Non-pigmented ciliary epithelial cell (primary cell): ENCODE data around the gene RASA2.

Source experiments
- DNase-seq: peaks from one replicate; pipeline ENCODE4 v3.0.0-alpha.2; 2010; ENCODE audit warnings: low read depth

RASA2 gene

DNA sequence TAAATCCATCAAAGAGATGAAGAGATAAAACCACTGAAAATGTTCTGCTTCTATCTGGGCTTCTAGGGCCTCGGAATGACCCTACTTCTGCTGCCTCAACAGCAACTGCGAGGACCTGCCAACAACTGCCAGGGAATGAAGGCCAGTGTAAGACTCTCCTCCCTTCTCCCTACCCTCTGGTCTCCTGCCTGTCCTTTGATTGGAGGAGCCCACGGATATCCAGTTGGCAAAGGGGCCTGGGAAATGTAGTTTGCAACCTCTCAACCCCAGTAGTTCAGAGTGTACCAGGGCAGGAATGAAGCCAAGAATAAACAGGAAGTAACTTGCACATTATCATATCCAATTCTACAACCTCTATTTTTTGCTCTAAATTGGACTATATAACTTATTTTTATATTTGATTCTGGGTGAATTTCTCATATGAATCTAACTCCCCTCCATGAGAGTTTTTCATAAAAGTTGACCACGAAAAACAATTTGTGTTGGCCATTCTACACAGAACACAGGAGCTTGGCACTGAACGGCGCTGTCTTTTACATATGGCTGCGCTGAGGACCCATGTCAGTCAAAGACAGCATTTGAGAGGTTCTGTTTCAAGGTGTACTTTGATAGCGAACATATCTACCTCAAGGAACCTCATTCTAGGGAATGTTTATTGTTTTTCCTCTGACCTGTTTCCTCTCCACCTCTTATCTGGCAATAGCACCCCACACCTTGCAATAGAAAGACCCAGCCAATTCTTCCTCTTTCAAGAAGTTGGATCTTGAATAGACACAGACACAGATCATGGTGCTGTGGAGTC, 160.1 kb downstream of the RASA2 start:
- no peak for DNase-seq

DNA sequence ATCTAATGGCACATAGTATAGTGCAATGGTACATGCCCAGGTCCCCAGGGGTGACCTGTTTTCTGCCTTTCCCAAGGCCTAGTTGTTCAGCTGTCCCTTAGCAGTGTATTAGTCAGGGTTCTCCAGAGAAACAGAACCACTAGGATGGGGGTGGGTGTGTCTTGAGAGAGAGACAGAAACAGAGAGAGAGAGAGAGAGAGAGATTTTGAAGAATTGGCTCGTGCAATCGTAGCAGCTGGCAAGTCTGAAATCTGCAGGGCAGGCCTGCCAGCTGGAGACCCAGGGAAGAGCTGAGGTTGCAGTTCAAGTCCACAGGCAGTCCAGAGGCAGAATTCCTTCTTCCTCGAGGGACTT, 160.7 kb downstream of the RASA2 start:
- DNase-seq: no peak

DNA sequence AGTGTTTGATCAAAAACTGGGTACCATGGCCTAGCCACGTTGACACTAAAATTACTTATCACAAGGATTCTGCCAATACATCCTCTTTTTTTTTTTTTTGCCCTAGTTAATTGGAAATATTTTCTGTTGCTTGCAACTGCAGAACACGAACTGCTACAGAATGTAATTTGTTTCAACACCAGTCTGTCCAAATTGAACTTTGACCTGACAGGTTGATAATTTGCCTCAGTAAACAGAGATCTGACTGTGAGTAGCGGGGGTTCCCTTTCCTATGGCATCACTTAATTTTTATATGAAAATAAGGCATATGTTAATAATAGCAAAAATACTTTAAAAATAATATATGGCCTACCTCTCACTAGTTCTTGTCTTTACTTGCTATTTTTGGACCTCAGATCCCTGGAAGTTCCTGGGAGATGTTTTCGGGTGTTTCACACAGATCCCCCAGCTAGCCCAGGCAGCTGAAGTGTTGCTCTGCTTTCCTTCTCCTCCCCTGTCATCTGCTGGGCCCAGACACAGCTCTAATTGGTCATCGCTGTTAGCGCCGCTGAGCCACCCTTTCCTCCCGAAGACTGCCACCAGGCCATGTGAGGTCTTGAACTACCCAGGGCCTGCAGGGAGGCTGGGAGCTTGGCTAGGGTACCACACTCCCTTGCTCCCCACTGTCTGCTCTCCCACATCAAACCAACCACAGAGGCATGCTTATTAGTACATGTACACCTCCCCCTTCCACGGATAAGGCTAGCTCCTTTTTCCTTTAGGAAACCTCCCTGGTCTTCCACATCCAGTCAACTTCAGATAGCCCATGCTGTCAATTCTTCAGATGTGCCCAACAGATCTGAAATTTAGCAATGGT, 161.5 kb downstream of the RASA2 start:
- DNase-seq: no peak

DNA sequence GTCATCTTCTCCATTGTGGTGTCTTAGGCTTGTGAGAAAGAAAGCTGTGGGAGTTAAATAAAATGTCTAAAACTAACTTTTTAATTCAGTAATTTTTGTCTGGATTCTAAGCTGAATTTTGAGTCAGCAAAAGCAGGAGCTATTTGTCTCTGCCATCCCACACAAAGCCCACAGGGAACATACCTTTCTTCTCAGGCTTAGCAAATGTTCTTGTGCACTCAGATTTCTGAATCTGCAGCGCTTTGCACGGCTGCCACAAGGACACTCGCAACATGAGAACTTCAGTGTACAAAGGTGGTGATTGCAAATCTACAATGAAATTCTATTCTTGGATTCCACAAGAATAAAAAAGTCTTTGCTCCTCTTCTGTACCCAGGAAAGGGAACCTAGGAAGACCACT, 163.0 kb downstream of the RASA2 start:
- no peak for DNase-seq

- no peak for DNase-seq
Measured at GRCh38 chr3:141650783-141651182, 164.0 kb downstream of the RASA2 start.

DNA sequence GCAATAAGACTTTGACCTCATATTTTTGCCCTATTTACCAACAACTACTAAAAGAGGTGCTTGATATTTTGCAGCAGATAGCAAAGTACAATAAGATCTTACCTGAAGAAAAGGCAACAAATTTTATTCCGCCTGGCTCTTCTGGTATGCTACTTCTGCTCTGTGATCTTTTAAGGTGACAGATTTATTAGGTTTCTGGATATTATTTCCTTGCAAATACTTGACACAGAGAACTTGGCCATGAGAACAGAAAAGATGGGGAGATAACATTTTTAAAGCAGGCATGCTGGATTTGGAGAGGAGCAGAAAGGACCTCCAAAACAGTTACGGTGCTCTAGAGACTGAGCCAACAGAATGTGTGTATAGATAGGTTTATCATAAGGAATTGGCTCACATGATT, 164.6 kb downstream of the RASA2 start:
- no peak for DNase-seq

GRCh38 chr3:141652349-141652748, 165.5 kb downstream of the RASA2 start:
- no peak for DNase-seq

- no peak for DNase-seq
Measured at GRCh38 chr3:141653847-141654246, 167.0 kb downstream of the RASA2 start.

GRCh38 chr3:141655801-141656200, 169.0 kb downstream of the RASA2 start:
- no peak for DNase-seq

GRCh38 chr3:141656771-141657170, 169.9 kb downstream of the RASA2 start:
- peak; percentile 8 for DNase-seq

- no peak for DNase-seq
Measured at GRCh38 chr3:141657516-141657915, 170.7 kb downstream of the RASA2 start.

DNA sequence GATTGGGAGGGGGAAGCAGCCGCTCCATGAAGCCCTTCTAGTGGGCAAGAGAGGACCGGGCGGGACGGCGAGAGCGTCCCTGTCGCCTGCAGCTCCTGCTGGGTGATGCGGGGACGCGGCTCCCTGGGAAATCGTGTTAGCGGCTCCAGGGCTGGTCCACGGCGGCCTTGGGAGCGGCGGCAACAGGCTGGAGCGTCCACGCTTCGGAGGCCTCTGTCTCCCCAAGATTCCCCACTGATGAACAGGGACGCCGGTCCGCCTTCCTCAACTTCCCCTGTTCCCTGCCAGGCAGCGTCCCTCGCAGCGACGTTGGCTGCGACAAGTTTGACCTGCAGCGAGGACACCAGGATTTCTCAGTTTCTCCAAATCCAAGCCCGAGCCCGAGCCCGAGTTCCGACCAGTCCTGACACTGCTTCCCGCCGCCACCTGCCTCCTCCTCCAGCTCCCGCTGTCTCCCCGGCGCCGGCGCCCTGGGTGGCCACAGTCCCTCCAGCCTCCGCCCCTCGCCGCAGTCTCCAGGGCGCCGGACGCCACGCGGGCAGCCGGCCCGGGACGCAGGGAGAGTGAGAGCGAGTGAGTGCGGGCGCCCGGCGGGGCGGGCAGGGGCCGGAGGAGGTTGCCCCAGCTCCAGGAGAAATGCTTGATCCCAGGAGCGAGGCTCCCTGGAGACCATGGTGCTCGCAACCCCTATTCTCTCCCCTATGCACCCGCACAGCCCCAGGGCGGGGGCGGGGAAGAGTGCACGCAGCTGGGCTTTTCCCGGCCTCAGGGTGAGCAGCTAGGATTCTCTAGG, 173.2 kb downstream of the RASA2 start:
- no peak for DNase-seq

- no peak for DNase-seq
Measured at GRCh38 chr3:141660614-141660947, 173.8 kb downstream of the RASA2 start.

- no peak for DNase-seq
Measured at GRCh38 chr3:141661229-141662196, 174.7 kb downstream of the RASA2 start.

GRCh38 chr3:141663993-141664392, 177.2 kb downstream of the RASA2 start:
- no peak for DNase-seq
